T-helper 1 cell treated with Interleukin-12 subunit alpha and Interleukin-12 subunit beta and Interleukin-4 antibody, amounts not matched to agents 30 μg/mL and 1 μg/mL, for 36 hours (primary cell): ENCODE data around the gene AFG3L2.

Experiments used
- H3K27ac Mint-ChIP-seq: one replicate; pipeline ENCODE4 v1.8.0; 2021; ENCODE audit warnings: mild to moderate bottlenecking, mixed read lengths
- H3K27me3 Mint-ChIP-seq: one replicate; pipeline ENCODE4 v1.8.0; 2021; ENCODE audit warnings: low read depth, mixed read lengths
- H3K36me3 Mint-ChIP-seq: one replicate; pipeline ENCODE4 v1.8.0; 2021; ENCODE audit warnings: low read depth, mixed read lengths
- H3K4me1 Mint-ChIP-seq: one replicate; pipeline ENCODE4 v1.8.0; 2021; ENCODE audit warnings: low read depth, mixed read lengths
- H3K4me3 Mint-ChIP-seq: one replicate; pipeline ENCODE4 v1.8.0; 2021; ENCODE audit warnings: mild to moderate bottlenecking, moderate library complexity, mixed read lengths
- H3K9me3 Mint-ChIP-seq: one replicate; pipeline ENCODE4 v1.8.0; 2021; ENCODE audit warnings: mixed read lengths

Gene AFG3L2

DNA sequence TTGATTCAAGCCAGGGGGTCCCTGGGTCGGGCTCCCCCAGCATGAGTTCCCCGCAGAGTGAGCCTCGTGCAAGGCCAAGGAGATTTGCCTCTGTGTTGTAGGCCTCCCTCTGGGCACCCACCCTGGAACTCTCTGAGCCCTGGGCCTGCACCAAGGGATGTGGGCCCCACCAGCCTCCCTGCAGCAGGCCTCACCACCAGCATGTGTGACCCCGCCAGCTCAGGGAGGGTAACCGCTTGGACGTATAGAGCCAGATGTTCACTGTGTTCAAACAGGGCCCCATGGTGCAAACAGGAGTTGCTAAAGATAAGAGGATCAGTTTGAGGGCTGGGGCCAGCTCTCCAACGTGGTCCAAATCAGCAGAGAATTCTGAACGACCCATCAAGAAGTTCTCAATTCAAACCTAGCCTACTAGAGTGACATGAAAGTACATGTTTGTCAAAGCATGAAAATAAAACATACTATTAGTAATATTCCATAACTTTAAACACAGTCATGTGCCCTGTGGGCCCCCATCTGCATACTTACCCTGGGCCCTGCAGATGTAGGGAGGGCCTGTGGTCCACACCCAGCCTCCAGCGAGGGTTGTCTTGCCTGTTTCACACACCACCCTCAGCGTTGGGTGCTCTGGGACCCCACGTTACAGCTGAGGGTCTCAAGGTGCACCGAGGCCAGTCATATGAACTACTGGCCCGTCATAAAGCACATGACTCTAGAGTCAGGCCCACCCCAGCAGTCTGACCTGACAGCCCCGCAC is 74.5 kb downstream of the AFG3L2 start:
- no peaks in the 10 kb centered on the region for H3K9me3 Mint-ChIP-seq
- H3K4me1 Mint-ChIP-seq, result peaks cover 9% of the 10 kb centered on the region
- no peak overlapping the region for H3K27ac Mint-ChIP-seq
- no peak overlapping the region for H3K4me3 Mint-ChIP-seq
- no peaks in the 10 kb centered on the region for H3K36me3 Mint-ChIP-seq
- H3K27me3 Mint-ChIP-seq, result peaks cover 42% of the 10 kb centered on the region

DNA sequence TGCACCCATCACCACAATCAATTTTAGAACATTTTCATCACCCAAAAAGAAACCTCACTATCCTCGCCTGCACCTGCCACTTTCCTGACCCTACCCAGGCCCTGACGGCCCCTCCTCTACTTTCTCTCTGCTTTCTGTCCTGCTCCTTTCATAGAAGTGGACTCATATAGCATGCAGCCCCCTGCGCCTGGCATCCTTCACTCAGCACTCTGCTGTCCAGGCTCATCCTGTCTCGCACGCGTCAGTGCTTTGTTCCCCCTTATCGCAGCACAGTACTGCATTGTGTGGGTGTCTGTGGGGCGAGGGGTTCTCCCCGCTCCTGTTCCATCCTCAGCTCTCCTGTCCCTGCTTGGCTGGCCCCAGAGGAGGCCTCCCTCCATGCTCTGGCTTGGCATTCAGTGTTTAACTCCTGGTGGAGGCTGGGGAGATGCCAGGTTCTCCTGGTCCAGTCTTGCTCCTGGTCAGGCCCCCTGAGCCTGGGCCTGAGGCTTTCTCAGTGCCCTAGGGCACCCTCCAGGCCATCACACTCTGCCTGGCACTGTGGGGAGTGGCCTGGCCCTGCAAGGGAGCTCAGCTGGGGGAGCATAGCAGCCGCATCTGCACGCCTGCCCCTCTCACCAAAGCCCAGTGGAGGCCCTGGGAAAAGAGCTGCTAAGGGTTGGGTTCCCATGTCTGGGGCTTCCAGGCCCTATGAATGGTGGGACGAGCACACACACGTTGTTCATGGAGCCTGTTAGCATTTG is 75.6 kb downstream of the AFG3L2 start:
- Mint-ChIP-seq H3K27me3 (peaks cover 31% of the 10 kb centered on the region), H3K27ac (no peak overlapping the region), H3K4me1 (no peaks in the 10 kb centered on the region), H3K36me3 (no peaks in the 10 kb centered on the region), H3K9me3 (no peaks in the 10 kb centered on the region), H3K4me3 (no peak overlapping the region)

DNA sequence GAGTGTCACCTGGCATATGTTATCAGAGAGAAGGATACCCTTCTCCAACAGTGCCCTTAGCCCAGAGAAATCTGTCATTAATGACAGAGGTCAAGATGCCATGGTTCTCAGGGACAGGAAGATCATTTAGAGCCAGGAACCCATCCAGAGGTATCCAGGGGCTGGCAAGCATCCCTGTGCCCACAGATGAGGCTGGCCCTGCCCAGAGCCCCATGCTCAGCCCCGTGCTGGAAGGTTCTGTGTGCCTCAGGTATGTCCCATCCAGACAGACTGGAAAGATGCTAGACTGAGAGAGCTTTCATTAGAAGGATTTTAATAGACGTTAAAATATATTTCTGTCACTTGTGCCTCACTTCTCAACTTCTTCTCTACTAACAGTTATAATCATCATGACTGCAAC is 77.2 kb downstream of the AFG3L2 start:
- no peaks in the 10 kb centered on the region for H3K9me3 Mint-ChIP-seq
- H3K27ac Mint-ChIP-seq, result no peak overlapping the region
- no peaks in the 10 kb centered on the region for H3K36me3 Mint-ChIP-seq
- H3K27me3 Mint-ChIP-seq, result peaks cover 17% of the 10 kb centered on the region
- no peak overlapping the region for H3K4me3 Mint-ChIP-seq
- no peaks in the 10 kb centered on the region for H3K4me1 Mint-ChIP-seq

DNA sequence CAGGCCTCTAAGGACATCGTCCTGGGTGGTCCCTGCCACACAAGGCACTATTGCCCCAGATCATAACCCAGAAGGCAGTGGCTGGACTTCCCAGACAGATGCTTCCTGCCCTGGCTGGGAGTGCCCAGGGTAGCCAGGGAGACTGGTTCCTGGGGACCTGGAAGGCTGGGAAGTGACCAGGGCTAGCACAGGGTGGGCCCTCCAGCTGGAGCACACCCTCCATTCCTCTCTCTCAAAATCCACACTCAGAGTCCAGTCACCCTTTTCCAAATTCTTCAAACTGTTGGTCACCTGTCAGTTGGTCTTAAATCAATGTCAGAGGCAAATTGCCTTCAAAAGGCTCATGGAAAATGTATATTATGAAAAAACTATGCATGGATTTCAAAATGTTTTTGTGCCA is 80.6 kb downstream of the AFG3L2 start:
- no peaks in the 10 kb centered on the region for H3K9me3 Mint-ChIP-seq
- H3K27ac Mint-ChIP-seq, result no peak overlapping the region
- no peak overlapping the region for H3K4me3 Mint-ChIP-seq
- no peaks in the 10 kb centered on the region for H3K4me1 Mint-ChIP-seq
- H3K27me3 Mint-ChIP-seq, result peaks cover 8% of the 10 kb centered on the region
- no peaks in the 10 kb centered on the region for H3K36me3 Mint-ChIP-seq

DNA sequence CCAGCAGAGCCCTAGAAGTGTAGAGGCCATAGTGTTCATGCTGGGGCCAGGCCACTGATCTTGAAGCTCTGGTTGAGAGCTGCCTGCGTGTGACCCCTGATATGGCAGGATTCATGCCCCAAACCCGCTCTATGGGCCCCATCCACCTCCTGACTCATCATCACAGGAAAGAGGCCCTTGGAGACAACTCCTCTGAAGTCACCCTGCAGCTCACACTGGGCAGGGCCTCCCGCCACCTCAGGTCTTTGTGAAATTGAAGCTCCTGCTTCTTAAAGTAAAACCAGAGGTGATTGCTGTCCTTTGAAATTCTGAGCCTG is 81.0 kb downstream of the AFG3L2 start:
- Mint-ChIP-seq H3K36me3 (no peaks in the 10 kb centered on the region), H3K4me1 (no peaks in the 10 kb centered on the region), H3K27me3 (peaks cover 8% of the 10 kb centered on the region), H3K4me3 (no peak overlapping the region), H3K27ac (no peak overlapping the region), H3K9me3 (no peaks in the 10 kb centered on the region)

GRCh38 chr18:12295389-12296086 is 81.5 kb downstream of the AFG3L2 start:
- no peaks in the 10 kb centered on the region for H3K9me3 Mint-ChIP-seq
- peaks cover 5% of the 10 kb centered on the region for H3K27me3 Mint-ChIP-seq
- H3K27ac Mint-ChIP-seq, result no peak overlapping the region
- H3K4me3 Mint-ChIP-seq, result no peak overlapping the region
- no peaks in the 10 kb centered on the region for H3K36me3 Mint-ChIP-seq
- H3K4me1 Mint-ChIP-seq, result no peaks in the 10 kb centered on the region

DNA sequence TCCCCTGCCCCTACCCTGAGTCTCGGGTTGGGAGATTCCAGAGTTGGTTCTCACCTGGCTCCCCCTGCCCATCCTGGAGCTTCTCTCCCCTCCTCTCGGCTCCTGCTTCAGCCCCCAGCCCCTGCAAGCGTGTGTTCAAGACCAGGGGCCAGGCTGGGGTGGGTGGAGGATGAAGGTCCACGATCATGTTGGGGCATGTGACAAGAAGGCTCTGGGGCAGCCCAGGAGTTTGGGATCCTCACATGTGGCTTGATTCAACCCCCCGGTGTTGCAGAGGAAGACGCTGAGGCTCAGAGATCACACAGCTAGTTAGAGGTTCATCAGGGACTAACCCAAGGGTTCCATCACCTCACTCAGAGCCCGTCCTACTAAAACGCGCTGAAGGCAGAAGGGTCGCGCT is 83.2 kb downstream of the AFG3L2 start:
- H3K27ac Mint-ChIP-seq, result no peak overlapping the region
- no peaks in the 10 kb centered on the region for H3K9me3 Mint-ChIP-seq
- H3K36me3 Mint-ChIP-seq, result no peaks in the 10 kb centered on the region
- peaks cover 14% of the 10 kb centered on the region for H3K27me3 Mint-ChIP-seq
- H3K4me1 Mint-ChIP-seq, result no peaks in the 10 kb centered on the region
- H3K4me3 Mint-ChIP-seq, result no peak overlapping the region

DNA sequence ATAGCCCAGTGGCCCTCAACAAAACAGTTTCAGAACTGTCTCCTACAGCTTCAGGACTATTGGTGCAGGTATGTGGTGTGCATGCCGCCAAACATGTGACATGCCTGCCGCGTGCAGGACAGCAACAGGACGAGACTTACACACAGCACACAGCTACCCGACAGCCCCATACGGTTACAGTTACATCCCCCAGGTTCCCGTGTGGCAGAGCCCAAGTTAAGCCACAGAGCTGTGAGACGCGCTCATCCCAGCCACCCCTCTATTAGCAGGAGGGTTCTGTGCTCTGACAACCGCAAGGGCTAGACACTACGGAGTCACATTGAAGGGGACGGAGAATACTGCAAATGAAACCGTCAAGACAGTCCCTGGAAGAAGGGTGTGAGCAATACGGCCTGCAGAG is 85.3 kb downstream of the AFG3L2 start:
- Mint-ChIP-seq H3K4me3 (no peak overlapping the region), H3K27ac (no peak overlapping the region), H3K9me3 (no peaks in the 10 kb centered on the region), H3K36me3 (no peaks in the 10 kb centered on the region), H3K27me3 (peaks cover 35% of the 10 kb centered on the region), H3K4me1 (no peaks in the 10 kb centered on the region)

DNA sequence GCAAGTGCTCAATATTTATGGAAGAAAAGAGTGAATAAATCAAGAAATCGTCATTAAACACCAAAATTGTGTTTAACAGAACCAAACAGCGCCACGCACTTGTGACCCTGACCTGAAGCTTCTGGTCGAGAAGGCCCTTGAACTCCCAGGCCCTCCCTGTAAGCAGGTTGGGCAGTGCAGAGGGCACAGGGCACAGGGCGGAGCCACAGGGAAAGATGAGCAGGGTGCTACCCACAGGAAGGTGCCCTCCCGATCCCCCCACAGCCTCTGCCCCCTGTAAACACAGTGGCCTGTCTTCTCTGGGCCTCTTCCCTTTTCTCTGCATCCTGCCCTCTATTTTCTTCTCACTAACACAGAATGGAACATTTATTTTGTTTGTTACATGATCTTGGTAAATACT is 85.9 kb downstream of the AFG3L2 start:
- no peak overlapping the region for H3K4me3 Mint-ChIP-seq
- no peaks in the 10 kb centered on the region for H3K9me3 Mint-ChIP-seq
- no peaks in the 10 kb centered on the region for H3K4me1 Mint-ChIP-seq
- no peak overlapping the region for H3K27ac Mint-ChIP-seq
- H3K36me3 Mint-ChIP-seq, result no peaks in the 10 kb centered on the region
- peaks cover 40% of the 10 kb centered on the region for H3K27me3 Mint-ChIP-seq

- Mint-ChIP-seq H3K27me3 (peaks cover 48% of the 10 kb centered on the region), H3K36me3 (no peaks in the 10 kb centered on the region), H3K4me3 (no peak overlapping the region), H3K4me1 (no peaks in the 10 kb centered on the region), H3K27ac (no peak overlapping the region), H3K9me3 (no peaks in the 10 kb centered on the region)
These were observed 86.9 kb downstream of the AFG3L2 start for GRCh38 chr18:12290086-12290485.

DNA sequence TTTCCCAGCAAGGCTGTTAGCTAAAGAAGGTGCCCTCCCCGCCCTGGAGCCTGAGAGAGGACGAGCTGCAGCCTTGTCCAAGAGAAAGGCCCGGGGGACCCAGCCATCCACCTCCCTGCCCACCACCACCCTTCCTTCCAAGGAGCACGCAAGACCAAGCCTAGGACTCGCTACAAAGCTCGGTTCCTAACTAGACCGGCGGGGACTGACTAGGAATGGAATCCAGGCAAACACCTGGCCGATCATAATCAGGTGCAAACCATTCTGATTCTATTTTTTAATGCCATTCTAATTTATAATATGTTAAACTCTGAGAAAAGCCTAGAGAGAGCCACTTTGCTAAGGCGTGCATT is 88.6 kb downstream of the AFG3L2 start:
- Mint-ChIP-seq H3K36me3 (no peaks in the 10 kb centered on the region), H3K4me3 (no peak overlapping the region), H3K27me3 (peaks cover 61% of the 10 kb centered on the region), H3K9me3 (no peaks in the 10 kb centered on the region), H3K4me1 (no peaks in the 10 kb centered on the region), H3K27ac (no peak overlapping the region)

- Mint-ChIP-seq H3K36me3 (no peaks in the 10 kb centered on the region), H3K27me3 (peaks cover 61% of the 10 kb centered on the region), H3K4me1 (no peaks in the 10 kb centered on the region), H3K9me3 (no peaks in the 10 kb centered on the region), H3K4me3 (no peak overlapping the region), H3K27ac (no peak overlapping the region)
These were observed 89.2 kb downstream of the AFG3L2 start for GRCh38 chr18:12287684-12288402.

- no peaks in the 10 kb centered on the region for H3K4me1 Mint-ChIP-seq
- H3K36me3 Mint-ChIP-seq, result no peaks in the 10 kb centered on the region
- no peaks in the 10 kb centered on the region for H3K9me3 Mint-ChIP-seq
- H3K4me3 Mint-ChIP-seq, result no peak overlapping the region
- no peak overlapping the region for H3K27ac Mint-ChIP-seq
- peaks cover 61% of the 10 kb centered on the region for H3K27me3 Mint-ChIP-seq
These were observed 89.8 kb downstream of the AFG3L2 start for GRCh38 chr18:12287131-12287681.

DNA sequence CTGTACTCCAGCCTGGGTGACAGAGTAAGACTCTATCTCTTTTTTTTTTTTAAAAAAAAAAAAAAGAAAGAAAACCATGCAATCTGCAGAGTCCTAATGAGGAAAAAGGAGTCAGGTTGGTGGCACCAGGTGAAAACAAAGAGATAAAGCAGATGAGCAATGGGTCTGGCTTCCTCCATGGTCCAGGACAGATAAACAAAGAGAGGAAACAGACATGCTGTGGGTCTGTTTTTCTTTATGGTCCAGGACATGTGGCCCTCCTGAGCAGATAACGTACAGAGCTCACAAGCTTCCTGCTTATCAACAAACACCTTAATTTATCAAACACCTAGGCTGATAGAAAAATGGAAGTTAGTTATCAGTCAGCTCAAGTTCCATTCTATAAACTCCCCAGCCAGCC is 93.4 kb downstream of the AFG3L2 start:
- Mint-ChIP-seq H3K27me3 (peaks cover 47% of the 10 kb centered on the region), H3K9me3 (no peaks in the 10 kb centered on the region), H3K36me3 (no peaks in the 10 kb centered on the region), H3K4me1 (no peaks in the 10 kb centered on the region), H3K27ac (no peak overlapping the region), H3K4me3 (no peak overlapping the region)
